ENCODE measurements around the gene C1orf52. TPM values are rescaled to one million over a fixed set of nuclear protein-coding genes. Genes with fewer than 3 reads are reported as not detected.

C1orf52 gene
- total and polyA plus RNA-seq, 2 of the 13 experiments (the other 11 are each of a cell fraction or from before 2014, with no cell fraction given), result 19.4 to 27.4 TPM

DNA sequence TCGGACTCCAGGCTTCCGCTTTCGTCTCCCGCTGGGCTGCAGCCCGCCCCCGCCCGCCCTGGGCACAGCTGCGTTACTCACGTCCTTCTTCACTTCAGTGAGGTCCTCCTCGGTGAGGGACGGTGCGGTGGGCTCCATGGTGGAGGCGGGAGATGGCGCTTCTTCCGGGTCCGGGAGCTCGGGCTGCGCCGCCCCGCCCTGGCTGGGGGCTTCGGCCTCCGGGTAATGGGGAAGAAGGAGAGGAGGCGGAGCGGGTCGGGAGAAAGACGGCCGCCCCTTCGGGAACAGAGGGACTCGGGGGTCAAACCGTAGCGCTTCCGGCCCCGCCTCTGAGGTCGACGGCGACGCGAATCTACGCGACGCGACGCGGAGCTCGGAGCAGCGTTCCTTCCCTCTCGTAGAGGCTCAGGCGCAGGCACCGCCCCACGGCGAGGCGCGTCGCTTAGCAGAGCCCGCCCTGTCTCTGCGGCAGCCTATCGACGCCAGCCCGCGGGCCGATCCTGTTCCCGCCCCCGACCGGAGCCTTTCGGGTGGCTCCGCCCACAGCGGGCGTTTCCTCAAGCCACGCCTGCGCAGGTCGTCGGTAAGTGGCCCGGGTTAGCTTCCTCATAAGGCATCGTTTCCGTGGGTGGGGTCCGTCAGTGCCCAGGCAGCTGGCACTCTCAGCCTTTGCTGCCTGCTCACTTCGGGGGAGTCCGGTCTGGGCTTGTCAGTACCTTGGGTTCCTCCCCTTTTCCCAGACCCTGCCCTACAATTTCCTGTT is 16.9 kb upstream of the C1orf52 start, which contains the start of gene BCL10 (continued):
- peak; percentile 95 for TF ChIP-seq ZNF777 (CRISPR knock-in tag; IDR thresholded peaks at IDR 0.05)
- 0 out of 2 replicates have a peak, but pooled peaks have one; percentile 65 for TF ChIP-seq IRX3 (CRISPR knock-in tag; IDR thresholded peaks at IDR 0.05; ENCODE audit: borderline replicate concordance, low read depth)
- no peak for TF ChIP-seq ZFYVE20 (CRISPR knock-in tag; IDR thresholded peaks at IDR 0.05; ENCODE audit: borderline replicate concordance, low read depth)
- TF ChIP-seq ZNF513 (CRISPR knock-in tag; conservative IDR thresholded peaks at IDR 0.05), result no peak
- TF ChIP-seq SNAPC4 (CRISPR knock-in tag; IDR thresholded peaks at IDR 0.05), result 0 out of 2 replicates have a peak, but pooled peaks have one; percentile 12
- TF ChIP-seq MTF1 (CRISPR knock-in tag; IDR thresholded peaks at IDR 0.05), result no peak
- TF ChIP-seq, protein P1, sequence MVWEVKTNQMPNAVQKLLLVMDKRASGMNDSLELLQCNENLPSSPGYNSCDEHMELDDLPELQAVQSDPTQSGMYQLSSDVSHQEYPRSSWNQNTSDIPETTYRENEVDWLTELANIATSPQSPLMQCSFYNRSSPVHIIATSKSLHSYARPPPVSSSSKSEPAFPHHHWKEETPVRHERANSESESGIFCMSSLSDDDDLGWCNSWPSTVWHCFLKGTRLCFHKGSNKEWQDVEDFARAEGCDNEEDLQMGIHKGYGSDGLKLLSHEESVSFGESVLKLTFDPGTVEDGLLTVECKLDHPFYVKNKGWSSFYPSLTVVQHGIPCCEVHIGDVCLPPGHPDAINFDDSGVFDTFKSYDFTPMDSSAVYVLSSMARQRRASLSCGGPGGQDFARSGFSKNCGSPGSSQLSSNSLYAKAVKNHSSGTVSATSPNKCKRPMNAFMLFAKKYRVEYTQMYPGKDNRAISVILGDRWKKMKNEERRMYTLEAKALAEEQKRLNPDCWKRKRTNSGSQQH (CRISPR knock-in tag; IDR thresholded peaks at IDR 0.05; ENCODE audit: low read depth), result no peak; the same call in 1 of the 2 replicates
- TF ChIP-seq ZMYM4 (CRISPR knock-in tag; IDR thresholded peaks at IDR 0.05), result peak; percentile 98
- TF ChIP-seq MTERF4 (CRISPR knock-in tag; IDR thresholded peaks at IDR 0.05), result no peak
- TF ChIP-seq ZBTB7A (CRISPR knock-in tag; IDR thresholded peaks at IDR 0.05), result no peak; the same call in 1 of the 2 replicates
- no peak for TF ChIP-seq ZZZ3 (CRISPR knock-in tag; IDR thresholded peaks at IDR 0.05; ENCODE audit: borderline replicate concordance)
- no peak for TF ChIP-seq ZNF609 (CRISPR knock-in tag; IDR thresholded peaks at IDR 0.05; ENCODE audit: borderline replicate concordance)
- TF ChIP-seq JUN (CRISPR knock-in tag; IDR thresholded peaks at IDR 0.05), result no peak
- TF ChIP-seq MTF2 (CRISPR knock-in tag; IDR thresholded peaks at IDR 0.05; ENCODE audit: borderline replicate concordance), result no peak

Data from HepG2 (cell line).